Measurements from ENCODE around the gene MICAL2. TPM values are rescaled to one million over a fixed set of nuclear protein-coding genes. Genes with fewer than 3 reads are reported as not detected.

MICAL2 gene
- total RNA-seq, 4 donors from 2014 or later, result 195 to 499 (median 259) TPM

GRCh38 chr11:12243911-12244550 is 133.6 kb downstream of the MICAL2 start:
- no peak for DNase-seq (ENCODE audit: extremely low spot score)
- Histone ChIP-seq H3K36me3 (peaks cover 0 to 63% (median 43%) of the 10 kb centered on the region in 4 donors), H3K27ac (replicated peaks in 1 of 4) (peak overlapping the region; percentile 55 to 89 (median 88)), H3K27me3 (no peaks in the 10 kb centered on the region), H3K4me1 (peaks cover 43 to 98% (median 96%) of the 10 kb centered on the region in 4 donors), H3K4me3 (no peak overlapping the region), H3K9me3 (no peaks in the 10 kb centered on the region)
- intact Hi-C loops (cut with DNase I), result no loop called here
- no peak for TF ChIP-seq CTCF (IDR thresholded peaks at IDR 0.05)
- TF ChIP-seq POLR2AphosphoS5 (IDR thresholded peaks at IDR 0.05), result peak in 1 of 2 donors; percentile 10
- WGBS, result 61% methylated on average over 6 of the region's 6 CpGs

- intact Hi-C loops (cut with DNase I), result no loop called here
- H3K4me1 ChIP-seq, result peaks cover 40 to 98% (median 96%) of the 10 kb centered on the region in 4 donors
- H3K27me3 ChIP-seq, result no peaks in the 10 kb centered on the region
- no peaks in the 10 kb centered on the region for H3K9me3 ChIP-seq
- TF ChIP-seq CTCF (IDR thresholded peaks at IDR 0.05), result no peak
- TF ChIP-seq POLR2A (IDR thresholded peaks at IDR 0.05; ENCODE audit: low read depth), result no peak
- TF ChIP-seq EP300 (IDR thresholded peaks at IDR 0.05), result no peak
- no peak for TF ChIP-seq POLR2AphosphoS5 (IDR thresholded peaks at IDR 0.05)
- no peak overlapping the region for H3K4me3 ChIP-seq
- peaks cover 0 to 63% (median 44%) of the 10 kb centered on the region in 4 donors for H3K36me3 ChIP-seq
- peak overlapping the region; percentile 46 to 88 (median 78) for H3K27ac ChIP-seq (replicated peaks in 1 of 4)
- DNase-seq (ENCODE audit: extremely low spot score), result no peak
- WGBS, result 100% methylated on average over 3 of the region's 6 CpGs
Measured at GRCh38 chr11:12245091-12245490, 134.7 kb downstream of the MICAL2 start.

- peaks cover 0 to 64% (median 40%) of the 10 kb centered on the region in 4 donors for H3K36me3 ChIP-seq
- H3K27ac ChIP-seq (replicated peaks in 1 of 4), result peak overlapping the region; percentile 46 to 88 (median 78)
- intact Hi-C loops (cut with DNase I), result no loop called here
- H3K9me3 ChIP-seq, result no peaks in the 10 kb centered on the region
- 72% methylated on average over 3 of the region's 3 CpGs for WGBS
- no peak for TF ChIP-seq POLR2AphosphoS5 (IDR thresholded peaks at IDR 0.05)
- TF ChIP-seq POLR2A (IDR thresholded peaks at IDR 0.05; ENCODE audit: low read depth), result no peak
- TF ChIP-seq CTCF (IDR thresholded peaks at IDR 0.05), result no peak
- TF ChIP-seq EP300 (IDR thresholded peaks at IDR 0.05), result no peak
- peaks cover 37 to 96% (median 92%) of the 10 kb centered on the region in 4 donors for H3K4me1 ChIP-seq
- no peaks in the 10 kb centered on the region for H3K27me3 ChIP-seq
- no peak overlapping the region for H3K4me3 ChIP-seq
- no peak for DNase-seq (ENCODE audit: extremely low spot score)
Measured at GRCh38 chr11:12245549-12246016, 135.2 kb downstream of the MICAL2 start.

GRCh38 chr11:12246147-12246546 is 135.8 kb downstream of the MICAL2 start:
- peak overlapping the region; percentile 46 to 88 (median 78) for H3K27ac ChIP-seq (replicated peaks in 1 of 4)
- DNase-seq (ENCODE audit: extremely low spot score), result no peak
- WGBS, result 100% methylated on average over 1 of the region's 5 CpGs
- intact Hi-C loops (cut with DNase I), result no loop called here
- no peaks in the 10 kb centered on the region for H3K27me3 ChIP-seq
- no peak overlapping the region for H3K4me3 ChIP-seq
- peaks cover 37 to 91% (median 88%) of the 10 kb centered on the region in 4 donors for H3K4me1 ChIP-seq
- TF ChIP-seq POLR2A (IDR thresholded peaks at IDR 0.05; ENCODE audit: low read depth) (no peak), CTCF (IDR thresholded peaks at IDR 0.05) (no peak), POLR2AphosphoS5 (IDR thresholded peaks at IDR 0.05) (no peak), EP300 (IDR thresholded peaks at IDR 0.05) (no peak)
- peaks cover 0 to 63% (median 35%) of the 10 kb centered on the region in 4 donors for H3K36me3 ChIP-seq
- no peaks in the 10 kb centered on the region for H3K9me3 ChIP-seq

All from esophagus muscularis mucosa (tissue), 4 donors.